ENCODE data around the gene ZFYVE9. TPM values are rescaled to one million over a fixed set of nuclear protein-coding genes. Genes with fewer than 3 reads are reported as not detected.
A peak's percentile ranks its signal among the peaks of the same experiment; 100 is the strongest.

ZFYVE9 gene
- total and polyA plus RNA-seq, 2 of the 13 experiments (the other 11 are each of a cell fraction or from before 2014, with no cell fraction given) = 9.2 to 19.8 TPM

DNA sequence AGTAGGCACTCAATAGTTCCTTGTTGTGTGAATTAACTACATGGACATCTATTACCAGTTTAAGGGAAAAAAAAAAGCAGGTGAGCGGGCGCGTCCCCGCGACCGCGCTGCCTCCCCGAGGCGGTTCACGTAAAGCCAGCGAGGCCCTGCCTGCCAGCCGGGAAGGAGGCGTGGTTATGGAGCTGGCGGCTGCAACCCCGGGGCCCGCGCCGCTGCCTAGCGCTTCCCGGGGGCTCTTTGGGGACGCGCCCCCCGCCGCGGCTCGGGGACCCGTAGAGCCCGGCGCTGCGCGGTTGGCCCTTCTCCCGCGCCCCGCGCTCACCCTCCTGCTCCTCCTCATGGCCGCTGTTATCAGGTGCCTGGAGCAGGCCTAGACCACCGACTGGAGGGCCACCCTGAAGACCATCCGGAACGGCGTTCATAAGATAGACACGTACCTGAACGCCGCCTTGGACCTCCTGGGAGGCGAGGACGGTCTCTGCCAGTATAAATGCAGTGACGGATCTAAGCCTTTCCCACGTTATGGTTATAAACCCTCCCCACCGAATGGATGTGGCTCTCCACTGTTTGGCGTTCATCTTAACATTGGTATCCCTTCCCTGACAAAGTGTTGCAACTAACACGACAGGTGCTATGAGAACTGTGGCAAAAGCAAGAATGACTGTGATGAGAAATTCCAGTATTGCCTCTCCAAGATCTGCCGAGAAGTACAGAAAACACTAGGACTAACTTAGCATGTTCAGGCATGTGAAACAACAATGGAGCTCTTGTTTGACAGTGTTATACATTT, 226.7 kb downstream of the ZFYVE9 start (continued):
- TF ChIP-seq, protein P1, sequence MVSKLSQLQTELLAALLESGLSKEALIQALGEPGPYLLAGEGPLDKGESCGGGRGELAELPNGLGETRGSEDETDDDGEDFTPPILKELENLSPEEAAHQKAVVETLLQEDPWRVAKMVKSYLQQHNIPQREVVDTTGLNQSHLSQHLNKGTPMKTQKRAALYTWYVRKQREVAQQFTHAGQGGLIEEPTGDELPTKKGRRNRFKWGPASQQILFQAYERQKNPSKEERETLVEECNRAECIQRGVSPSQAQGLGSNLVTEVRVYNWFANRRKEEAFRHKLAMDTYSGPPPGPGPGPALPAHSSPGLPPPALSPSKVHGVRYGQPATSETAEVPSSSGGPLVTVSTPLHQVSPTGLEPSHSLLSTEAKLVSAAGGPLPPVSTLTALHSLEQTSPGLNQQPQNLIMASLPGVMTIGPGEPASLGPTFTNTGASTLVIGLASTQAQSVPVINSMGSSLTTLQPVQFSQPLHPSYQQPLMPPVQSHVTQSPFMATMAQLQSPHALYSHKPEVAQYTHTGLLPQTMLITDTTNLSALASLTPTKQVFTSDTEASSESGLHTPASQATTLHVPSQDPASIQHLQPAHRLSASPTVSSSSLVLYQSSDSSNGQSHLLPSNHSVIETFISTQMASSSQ (IDR thresholded peaks at IDR 0.05; ENCODE audit: low read depth) = no peak
- TF ChIP-seq, protein P1 (CRISPR knock-in tag; IDR thresholded peaks at IDR 0.05; ENCODE audit: borderline replicate concordance) = no peak
- TF ChIP-seq MTA1 (CRISPR knock-in tag; IDR thresholded peaks at IDR 0.05; ENCODE audit: borderline replicate concordance) (no peak), RARG (CRISPR knock-in tag; IDR thresholded peaks at IDR 0.05; ENCODE audit: low read depth) (no peak), ARHGAP35 (CRISPR knock-in tag; IDR thresholded peaks at IDR 0.05; ENCODE audit: borderline replicate concordance) (no peak), ZNF547 (CRISPR knock-in tag; IDR thresholded peaks at IDR 0.05) (no peak), SCMH1 (CRISPR knock-in tag; IDR thresholded peaks at IDR 0.05; ENCODE audit: borderline replicate concordance) (no peak), ZSCAN20 (CRISPR knock-in tag; IDR thresholded peaks at IDR 0.05; ENCODE audit: borderline replicate concordance) (no peak), ZNF24 (IDR thresholded peaks at IDR 0.05) (no peak), HNRNPLL (IDR thresholded peaks at IDR 0.05; ENCODE audit: low read depth, low read length, poor library complexity, severe bottlenecking) (peak; percentile 52), NAIF1 (CRISPR knock-in tag; IDR thresholded peaks at IDR 0.05; ENCODE audit: borderline replicate concordance) (peak; percentile 18; the same call in 1 of the 2 replicates), ZIK1 (CRISPR knock-in tag; IDR thresholded peaks at IDR 0.05; ENCODE audit: borderline replicate concordance, low read depth) (0 out of 2 replicates have a peak, but pooled peaks have one; percentile 33), HNRNPK (IDR thresholded peaks at IDR 0.05; ENCODE audit: low read depth, low read length, poor library complexity, severe bottlenecking) (no peak), NFATC3 (CRISPR knock-in tag; IDR thresholded peaks at IDR 0.05) (0 out of 2 replicates have a peak, but pooled peaks have one; percentile 28)
- TF ChIP-seq, protein P2, sequence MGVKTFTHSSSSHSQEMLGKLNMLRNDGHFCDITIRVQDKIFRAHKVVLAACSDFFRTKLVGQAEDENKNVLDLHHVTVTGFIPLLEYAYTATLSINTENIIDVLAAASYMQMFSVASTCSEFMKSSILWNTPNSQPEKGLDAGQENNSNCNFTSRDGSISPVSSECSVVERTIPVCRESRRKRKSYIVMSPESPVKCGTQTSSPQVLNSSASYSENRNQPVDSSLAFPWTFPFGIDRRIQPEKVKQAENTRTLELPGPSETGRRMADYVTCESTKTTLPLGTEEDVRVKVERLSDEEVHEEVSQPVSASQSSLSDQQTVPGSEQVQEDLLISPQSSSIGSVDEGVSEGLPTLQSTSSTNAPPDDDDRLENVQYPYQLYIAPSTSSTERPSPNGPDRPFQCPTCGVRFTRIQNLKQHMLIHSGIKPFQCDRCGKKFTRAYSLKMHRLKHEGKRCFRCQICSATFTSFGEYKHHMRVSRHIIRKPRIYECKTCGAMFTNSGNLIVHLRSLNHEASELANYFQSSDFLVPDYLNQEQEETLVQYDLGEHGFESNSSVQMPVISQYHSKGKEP (CRISPR knock-in tag; IDR thresholded peaks at IDR 0.05) = no peak
- TF ChIP-seq, protein P3, sequence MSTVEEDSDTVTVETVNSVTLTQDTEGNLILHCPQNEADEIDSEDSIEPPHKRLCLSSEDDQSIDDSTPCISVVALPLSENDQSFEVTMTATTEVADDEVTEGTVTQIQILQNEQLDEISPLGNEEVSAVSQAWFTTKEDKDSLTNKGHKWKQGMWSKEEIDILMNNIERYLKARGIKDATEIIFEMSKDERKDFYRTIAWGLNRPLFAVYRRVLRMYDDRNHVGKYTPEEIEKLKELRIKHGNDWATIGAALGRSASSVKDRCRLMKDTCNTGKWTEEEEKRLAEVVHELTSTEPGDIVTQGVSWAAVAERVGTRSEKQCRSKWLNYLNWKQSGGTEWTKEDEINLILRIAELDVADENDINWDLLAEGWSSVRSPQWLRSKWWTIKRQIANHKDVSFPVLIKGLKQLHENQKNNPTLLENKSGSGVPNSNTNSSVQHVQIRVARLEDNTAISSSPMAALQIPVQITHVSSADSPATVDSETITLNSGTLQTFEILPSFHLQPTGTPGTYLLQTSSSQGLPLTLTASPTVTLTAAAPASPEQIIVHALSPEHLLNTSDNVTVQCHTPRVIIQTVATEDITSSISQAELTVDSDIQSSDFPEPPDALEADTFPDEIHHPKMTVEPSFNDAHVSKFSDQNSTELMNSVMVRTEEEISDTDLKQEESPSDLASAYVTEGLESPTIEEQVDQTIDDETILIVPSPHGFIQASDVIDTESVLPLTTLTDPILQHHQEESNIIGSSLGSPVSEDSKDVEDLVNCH (CRISPR knock-in tag; IDR thresholded peaks at IDR 0.05) = no peak
- TF ChIP-seq, protein P4, sequence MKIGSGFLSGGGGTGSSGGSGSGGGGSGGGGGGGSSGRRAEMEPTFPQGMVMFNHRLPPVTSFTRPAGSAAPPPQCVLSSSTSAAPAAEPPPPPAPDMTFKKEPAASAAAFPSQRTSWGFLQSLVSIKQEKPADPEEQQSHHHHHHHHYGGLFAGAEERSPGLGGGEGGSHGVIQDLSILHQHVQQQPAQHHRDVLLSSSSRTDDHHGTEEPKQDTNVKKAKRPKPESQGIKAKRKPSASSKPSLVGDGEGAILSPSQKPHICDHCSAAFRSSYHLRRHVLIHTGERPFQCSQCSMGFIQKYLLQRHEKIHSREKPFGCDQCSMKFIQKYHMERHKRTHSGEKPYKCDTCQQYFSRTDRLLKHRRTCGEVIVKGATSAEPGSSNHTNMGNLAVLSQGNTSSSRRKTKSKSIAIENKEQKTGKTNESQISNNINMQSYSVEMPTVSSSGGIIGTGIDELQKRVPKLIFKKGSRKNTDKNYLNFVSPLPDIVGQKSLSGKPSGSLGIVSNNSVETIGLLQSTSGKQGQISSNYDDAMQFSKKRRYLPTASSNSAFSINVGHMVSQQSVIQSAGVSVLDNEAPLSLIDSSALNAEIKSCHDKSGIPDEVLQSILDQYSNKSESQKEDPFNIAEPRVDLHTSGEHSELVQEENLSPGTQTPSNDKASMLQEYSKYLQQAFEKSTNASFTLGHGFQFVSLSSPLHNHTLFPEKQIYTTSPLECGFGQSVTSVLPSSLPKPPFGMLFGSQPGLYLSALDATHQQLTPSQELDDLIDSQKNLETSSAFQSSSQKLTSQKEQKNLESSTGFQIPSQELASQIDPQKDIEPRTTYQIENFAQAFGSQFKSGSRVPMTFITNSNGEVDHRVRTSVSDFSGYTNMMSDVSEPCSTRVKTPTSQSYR (CRISPR knock-in tag; IDR thresholded peaks at IDR 0.05; ENCODE audit: borderline replicate concordance) = no peak

Measured in HepG2 (cell line).